ENCODE data around the gene SULT1A2. TPM values are rescaled to one million over a fixed set of nuclear protein-coding genes. Genes with fewer than 3 reads are reported as not detected.

SULT1A2 gene
- total and polyA plus RNA-seq, 2 of the 13 experiments (the other 11 are each of a cell fraction or from before 2014, with no cell fraction given): 33.0 to 34.2 TPM

DNA sequence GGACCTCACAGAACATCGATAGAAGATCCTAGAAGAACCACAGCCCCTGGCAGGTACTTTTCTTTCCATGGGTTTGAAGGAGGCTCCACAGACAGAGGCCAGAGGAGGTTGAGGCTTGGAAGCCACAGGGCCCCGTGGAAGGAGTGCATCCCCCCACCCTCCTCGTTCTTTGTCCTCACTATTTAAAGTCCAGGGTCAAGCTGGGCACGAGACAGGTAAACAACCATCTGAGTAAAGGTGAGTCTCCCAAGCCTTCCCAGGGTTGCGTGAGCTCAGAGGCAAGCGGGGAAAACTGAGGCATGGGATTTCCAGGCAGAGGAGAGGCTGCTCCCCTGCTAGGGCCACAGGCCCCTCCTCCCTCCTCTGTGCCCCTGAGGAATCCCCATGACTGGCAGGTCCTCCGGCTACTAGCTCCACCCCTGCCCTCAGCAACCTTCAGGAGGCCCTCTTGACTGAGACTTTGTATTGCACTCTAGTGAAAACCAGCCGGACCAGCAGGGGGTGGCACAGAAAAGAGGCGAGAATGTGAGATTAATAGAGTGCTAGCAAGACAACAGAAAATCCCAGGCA lies 927 bp upstream of the SULT1A2 start (continued):
- TF ChIP-seq SOX6 (IDR thresholded peaks at IDR 0.05) (no peak), SOX6 (CRISPR knock-in tag; IDR thresholded peaks at IDR 0.05) (peak; percentile 57), EP300 (IDR thresholded peaks at IDR 0.05; ENCODE audit: low read depth in 2 of 2, low read length in 2 of 2) (0 out of 4 replicates have a peak, but pooled peaks of 1 of the 2 experiments have one; percentile 17), EP300 (CRISPR knock-in tag; IDR thresholded peaks at IDR 0.05; ENCODE audit: borderline replicate concordance) (no peak)
- TF ChIP-seq, protein P1, sequence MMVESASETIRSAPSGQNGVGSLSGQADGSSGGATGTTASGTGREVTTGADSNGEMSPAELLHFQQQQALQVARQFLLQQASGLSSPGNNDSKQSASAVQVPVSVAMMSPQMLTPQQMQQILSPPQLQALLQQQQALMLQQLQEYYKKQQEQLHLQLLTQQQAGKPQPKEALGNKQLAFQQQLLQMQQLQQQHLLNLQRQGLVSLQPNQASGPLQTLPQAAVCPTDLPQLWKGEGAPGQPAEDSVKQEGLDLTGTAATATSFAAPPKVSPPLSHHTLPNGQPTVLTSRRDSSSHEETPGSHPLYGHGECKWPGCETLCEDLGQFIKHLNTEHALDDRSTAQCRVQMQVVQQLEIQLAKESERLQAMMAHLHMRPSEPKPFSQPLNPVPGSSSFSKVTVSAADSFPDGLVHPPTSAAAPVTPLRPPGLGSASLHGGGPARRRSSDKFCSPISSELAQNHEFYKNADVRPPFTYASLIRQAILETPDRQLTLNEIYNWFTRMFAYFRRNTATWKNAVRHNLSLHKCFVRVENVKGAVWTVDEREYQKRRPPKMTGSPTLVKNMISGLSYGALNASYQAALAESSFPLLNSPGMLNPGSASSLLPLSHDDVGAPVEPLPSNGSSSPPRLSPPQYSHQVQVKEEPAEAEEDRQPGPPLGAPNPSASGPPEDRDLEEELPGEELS (CRISPR knock-in tag; IDR thresholded peaks at IDR 0.05): peak; percentile 36; the same call in 1 of the 2 replicates

DNA sequence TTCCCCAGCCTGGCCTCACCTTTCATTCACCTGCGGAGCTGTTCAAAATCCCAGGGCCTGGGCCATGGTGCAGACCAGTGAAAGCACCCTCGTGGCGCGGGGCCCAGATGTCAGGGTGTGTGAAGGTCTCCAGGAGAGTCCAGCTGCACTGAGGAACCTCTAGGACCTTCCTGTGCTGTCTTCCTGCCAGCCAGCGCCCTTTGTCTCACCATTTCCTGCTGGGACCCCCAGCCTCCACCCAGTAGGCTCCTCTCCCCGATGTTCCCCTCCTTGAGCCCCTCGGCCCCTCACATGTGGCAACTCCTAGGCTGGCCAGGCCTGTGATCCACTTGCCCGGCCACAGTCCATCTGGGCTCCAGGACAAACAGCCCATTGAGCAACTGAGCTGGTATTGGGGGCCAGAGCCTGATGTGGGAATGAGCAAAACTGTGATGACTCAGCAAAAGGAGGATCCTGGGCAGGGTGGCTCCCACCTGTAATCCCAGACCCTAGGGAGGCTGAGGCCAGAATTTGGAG lies 677 bp downstream of the SULT1A2 start:
- in situ Hi-C loops (cut with HindIII; ENCODE audit: extremely low pct_ligation_motif_present, low pct_unique_long_range_greater_than_20kb) (no loop called here), intact Hi-C loops (cut with micrococcal nuclease; ENCODE audit: unreplicated experiment) (no loop called here)
- Histone ChIP-seq H4K20me1 (ENCODE audit: insufficient read depth, low read length) (no peaks in the 10 kb centered on the region), H3K4me3 (replicated peaks in 1 of 3; ENCODE audit: insufficient read depth in 1 of 3, low read depth in 2 of 3, low read length in 3 of 3) (peak overlapping the region; percentile 66 to 80 (median 69)), H3K9ac (ENCODE audit: insufficient read depth, low read depth, low read length) (peak overlapping the region; percentile 74), H3K36me3 (replicated peaks in 1 of 2; ENCODE audit: control insufficient read depth in 1 of 2, insufficient read depth in 2 of 2, low read length in 2 of 2) (peaks cover 0 to 11% of the 10 kb centered on the region in 2 experiments; a peak in 3 of 5 replicates), H2AFZ (ENCODE audit: low read length) (no peak overlapping the region), H3K4me2 (ENCODE audit: low read depth, low read length) (peak overlapping the region; percentile 88), H3K27me3 (ENCODE audit: control insufficient read depth in 1 of 2, insufficient read depth in 2 of 2, low read length in 2 of 2) (no peaks in the 10 kb centered on the region), H3K27ac (ENCODE audit: extremely low read length, insufficient read depth, low read length) (peak overlapping the region; percentile 81), H3K79me2 (ENCODE audit: insufficient read depth, low read length) (peaks cover 6% of the 10 kb centered on the region), H3K4me1 (ENCODE audit: insufficient read depth, low read length) (peaks cover 50% of the 10 kb centered on the region), H3K9me3 (ENCODE audit: low read length) (no peaks in the 10 kb centered on the region)
- DNase-seq (ENCODE audit: low spot score) (peak; percentile 72), FAIRE-seq (no peak), ATAC-seq (peak; percentile 3; the same call in 2 of the 3 replicates)
- BruUV-seq (replicated peaks): no TSS peak
- ChIA-PET CTCF (ENCODE audit: low intra/inter-chr PET ratio, low total read pairs) (no interaction called here), POLR2A (interaction anchor here (0.6 to 3.3 kb wide), 13 partner anchors 10 to 104 kb away, joined by 3 to 175 read pairs (median 7); partner anchors contain the start of genes CLN3, NUPR1, SGF29 and SULT1A1)
- WGBS (ENCODE audit: low lambda C conversion rate): 9% methylated on average over 6 of the region's 8 CpGs
- TF ChIP-seq ARHGAP35 (CRISPR knock-in tag; IDR thresholded peaks at IDR 0.05; ENCODE audit: borderline replicate concordance): no peak
- no peak; the same call in 1 of the 2 replicates for TF ChIP-seq MTA1 (CRISPR knock-in tag; IDR thresholded peaks at IDR 0.05; ENCODE audit: borderline replicate concordance)
- TF ChIP-seq THYN1 (CRISPR knock-in tag; IDR thresholded peaks at IDR 0.05; ENCODE audit: borderline replicate concordance, low read depth): no peak
- no peak for TF ChIP-seq KAT2B (IDR thresholded peaks at IDR 0.05; ENCODE audit: borderline replicate concordance, low read depth, low read length)
- TF ChIP-seq ZNF580 (CRISPR knock-in tag; IDR thresholded peaks at IDR 0.05; ENCODE audit: borderline replicate concordance, low read depth): no peak
- no peak for TF ChIP-seq KLF11 (CRISPR knock-in tag; IDR thresholded peaks at IDR 0.05)
- no peak for TF ChIP-seq ZNF883 (CRISPR knock-in tag; IDR thresholded peaks at IDR 0.05; ENCODE audit: not compliant biosample characterization)
- TF ChIP-seq ZNF138 (CRISPR knock-in tag; IDR thresholded peaks at IDR 0.05; ENCODE audit: low read depth): no peak
- no peak for TF ChIP-seq TCF12 (IDR thresholded peaks at IDR 0.05)
- TF ChIP-seq TCF12 (CRISPR knock-in tag; IDR thresholded peaks at IDR 0.05): no peak
- no peak for TF ChIP-seq MXD3 (CRISPR knock-in tag; IDR thresholded peaks at IDR 0.05)
- TF ChIP-seq, protein P2, sequence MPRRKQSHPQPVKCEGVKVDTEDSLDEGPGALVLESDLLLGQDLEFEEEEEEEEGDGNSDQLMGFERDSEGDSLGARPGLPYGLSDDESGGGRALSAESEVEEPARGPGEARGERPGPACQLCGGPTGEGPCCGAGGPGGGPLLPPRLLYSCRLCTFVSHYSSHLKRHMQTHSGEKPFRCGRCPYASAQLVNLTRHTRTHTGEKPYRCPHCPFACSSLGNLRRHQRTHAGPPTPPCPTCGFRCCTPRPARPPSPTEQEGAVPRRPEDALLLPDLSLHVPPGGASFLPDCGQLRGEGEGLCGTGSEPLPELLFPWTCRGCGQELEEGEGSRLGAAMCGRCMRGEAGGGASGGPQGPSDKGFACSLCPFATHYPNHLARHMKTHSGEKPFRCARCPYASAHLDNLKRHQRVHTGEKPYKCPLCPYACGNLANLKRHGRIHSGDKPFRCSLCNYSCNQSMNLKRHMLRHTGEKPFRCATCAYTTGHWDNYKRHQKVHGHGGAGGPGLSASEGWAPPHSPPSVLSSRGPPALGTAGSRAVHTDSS (CRISPR knock-in tag; conservative IDR thresholded peaks at IDR 0.05): no peak
- TF ChIP-seq, protein P3, sequence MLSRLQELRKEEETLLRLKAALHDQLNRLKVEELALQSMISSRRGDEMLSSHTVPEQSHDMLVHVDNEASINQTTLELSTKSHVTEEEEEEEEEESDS (CRISPR knock-in tag; IDR thresholded peaks at IDR 0.05; ENCODE audit: borderline replicate concordance): no peak
